Neuron (in vitro differentiated cells): ENCODE measurements around the gene CD58.

Experiments used
- H2AFZ ChIP-seq: one replicate; pipeline ENCODE4 v1.6.1; 2013; ENCODE audit warnings: low read depth, mild to moderate bottlenecking, inconsistent platforms, low read length, moderate library complexity
- H3K27me3 ChIP-seq: one replicate; pipeline ENCODE4 v1.6.1; 2013; ENCODE audit warnings: low read length; ENCODE audit not compliant: insufficient read depth
- H3K36me3 ChIP-seq: one replicate; pipeline ENCODE4 v1.6.1; 2013; ENCODE audit warnings: low read length; ENCODE audit not compliant: insufficient read depth
- H3K4me1 ChIP-seq: one replicate; pipeline ENCODE4 v1.6.1; 2013; ENCODE audit warnings: low read length; ENCODE audit not compliant: insufficient read depth
- H3K4me3 ChIP-seq: 2 replicates; pipeline ENCODE4 v1.5.1; 2013; ENCODE audit warnings: mild to moderate bottlenecking, low read length, moderate library complexity
- H3K9me3 ChIP-seq: one replicate; pipeline ENCODE4 v1.6.1; 2013; ENCODE audit warnings: low read length

Gene CD58

GRCh38 chr1:116515702-116516101 lies 55.1 kb downstream of the CD58 start:
- Histone ChIP-seq H3K4me3 (no peak overlapping the region), H3K27me3 (no peaks in the 10 kb centered on the region), H3K36me3 (no peaks in the 10 kb centered on the region), H2AFZ (no peak overlapping the region), H3K9me3 (no peaks in the 10 kb centered on the region), H3K4me1 (no peaks in the 10 kb centered on the region)

GRCh38 chr1:116514708-116515525 lies 55.9 kb downstream of the CD58 start:
- Histone ChIP-seq H3K27me3 (no peaks in the 10 kb centered on the region), H3K4me3 (no peak overlapping the region), H2AFZ (no peak overlapping the region), H3K9me3 (no peaks in the 10 kb centered on the region), H3K36me3 (no peaks in the 10 kb centered on the region), H3K4me1 (peaks cover 3% of the 10 kb centered on the region)

GRCh38 chr1:116513956-116514355 lies 56.9 kb downstream of the CD58 start:
- Histone ChIP-seq H3K9me3 (no peaks in the 10 kb centered on the region), H3K36me3 (no peaks in the 10 kb centered on the region), H3K27me3 (no peaks in the 10 kb centered on the region), H3K4me3 (no peak overlapping the region), H3K4me1 (peaks cover 4% of the 10 kb centered on the region), H2AFZ (no peak overlapping the region)

GRCh38 chr1:116511459-116512019 lies 59.3 kb downstream of the CD58 start:
- H3K4me3 ChIP-seq: no peak overlapping the region
- no peak overlapping the region for H2AFZ ChIP-seq
- H3K4me1 ChIP-seq: peaks cover 7% of the 10 kb centered on the region
- no peaks in the 10 kb centered on the region for H3K9me3 ChIP-seq
- H3K36me3 ChIP-seq: no peaks in the 10 kb centered on the region
- H3K27me3 ChIP-seq: no peaks in the 10 kb centered on the region

- Histone ChIP-seq H3K9me3 (no peaks in the 10 kb centered on the region), H3K4me3 (no peak overlapping the region), H2AFZ (no peak overlapping the region), H3K36me3 (no peaks in the 10 kb centered on the region), H3K4me1 (peaks cover 7% of the 10 kb centered on the region), H3K27me3 (no peaks in the 10 kb centered on the region)
These were observed 60.5 kb downstream of the CD58 start for GRCh38 chr1:116510361-116510760.

- no peak overlapping the region for H2AFZ ChIP-seq
- peaks cover 7% of the 10 kb centered on the region for H3K4me1 ChIP-seq
- no peak overlapping the region for H3K4me3 ChIP-seq
- no peaks in the 10 kb centered on the region for H3K36me3 ChIP-seq
- H3K27me3 ChIP-seq: no peaks in the 10 kb centered on the region
- no peaks in the 10 kb centered on the region for H3K9me3 ChIP-seq
These were observed 61.5 kb downstream of the CD58 start for GRCh38 chr1:116508984-116509980.

- Histone ChIP-seq H3K9me3 (no peaks in the 10 kb centered on the region), H3K4me1 (peaks cover 7% of the 10 kb centered on the region), H3K36me3 (no peaks in the 10 kb centered on the region), H3K4me3 (no peak overlapping the region), H2AFZ (no peak overlapping the region), H3K27me3 (no peaks in the 10 kb centered on the region)
These were observed 62.5 kb downstream of the CD58 start for GRCh38 chr1:116508085-116508983.

GRCh38 chr1:116507631-116508030 lies 63.2 kb downstream of the CD58 start:
- Histone ChIP-seq H3K27me3 (no peaks in the 10 kb centered on the region), H3K4me1 (peaks cover 7% of the 10 kb centered on the region), H2AFZ (no peak overlapping the region), H3K9me3 (no peaks in the 10 kb centered on the region), H3K4me3 (no peak overlapping the region), H3K36me3 (no peaks in the 10 kb centered on the region)

- Histone ChIP-seq H3K36me3 (no peaks in the 10 kb centered on the region), H3K9me3 (no peaks in the 10 kb centered on the region), H3K4me3 (no peak overlapping the region), H3K27me3 (no peaks in the 10 kb centered on the region), H2AFZ (no peak overlapping the region), H3K4me1 (peaks cover 7% of the 10 kb centered on the region)
These were observed 64.5 kb downstream of the CD58 start for GRCh38 chr1:116506132-116507004.

- Histone ChIP-seq H3K36me3 (no peaks in the 10 kb centered on the region), H3K4me1 (peaks cover 4% of the 10 kb centered on the region), H3K27me3 (no peaks in the 10 kb centered on the region), H2AFZ (no peak overlapping the region), H3K4me3 (no peak overlapping the region), H3K9me3 (no peaks in the 10 kb centered on the region)
These were observed 66.3 kb downstream of the CD58 start for GRCh38 chr1:116504308-116505156.
